ENCODE measurements around the gene TFF3. TPM values are rescaled to one million over a fixed set of nuclear protein-coding genes. Genes with fewer than 3 reads are reported as not detected.

The TFF3 gene
- total and polyA plus RNA-seq, 2 of the 4 experiments (the other 2 are of a cell fraction) = not detected

DNA sequence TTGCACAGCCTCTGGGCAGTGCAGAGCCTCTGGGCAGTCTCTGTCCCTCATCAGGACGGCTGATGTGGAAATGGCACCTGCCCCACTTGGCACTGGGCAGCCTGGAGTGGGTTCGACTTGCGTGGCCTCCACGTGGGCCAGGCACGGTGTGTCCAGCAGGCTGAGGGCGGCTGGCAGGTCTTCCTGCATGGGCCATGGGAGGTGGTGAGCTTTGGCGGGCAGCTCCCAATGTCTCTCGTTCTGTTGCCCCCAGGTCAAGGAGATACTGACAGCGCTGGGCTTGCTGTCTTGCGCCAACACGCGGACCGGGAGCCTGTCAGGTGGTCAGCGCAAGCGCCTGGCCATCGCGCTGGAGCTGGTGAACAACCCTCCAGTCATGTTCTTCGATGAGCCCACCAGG lies 33.2 kb downstream of the TFF3 start:
- dilution Hi-C loops (cut with HindIII; ENCODE audit: low sequenced_read_pairs, unreplicated experiment) = no loop called here
- Histone ChIP-seq H3K4me2 (ENCODE audit: low read depth, low read length) (no peak overlapping the region), H3K4me3 (ENCODE audit: insufficient read depth, low read depth, low read length) (no peak overlapping the region), H3K27me3 (ENCODE audit: control insufficient read depth, insufficient read depth, low read length) (no peaks in the 10 kb centered on the region), H3K79me1 (ENCODE audit: low read depth in 1 of 2, low read length in 2 of 2) (no peaks in the 10 kb centered on the region), H3K9ac (ENCODE audit: low read depth, low read length) (no peak overlapping the region), H3K9me3 (ENCODE audit: control insufficient read depth, insufficient read depth, low read length) (no peaks in the 10 kb centered on the region), H2BK5ac (ENCODE audit: low read depth, low read length, poor library complexity, severe bottlenecking) (no peak overlapping the region), H4K91ac (ENCODE audit: insufficient read depth, low read depth, low read length) (no peak overlapping the region), H4K5ac (ENCODE audit: low read depth, low read length) (no peak overlapping the region), H3K4ac (ENCODE audit: low read depth, low read length) (no peak overlapping the region), H4K20me1 (ENCODE audit: insufficient read depth, low read length) (no peaks in the 10 kb centered on the region), H3K56ac (ENCODE audit: extremely low read depth, insufficient read depth, low read length) (no peak overlapping the region), H2BK20ac (ENCODE audit: low read depth, low read length) (no peak overlapping the region), H3K23ac (ENCODE audit: low read depth, low read length) (no peak overlapping the region), H3K27ac (ENCODE audit: insufficient read depth, low read length) (no peak overlapping the region), H2AFZ (replicated peaks; ENCODE audit: low read length, poor library complexity) (no peak overlapping the region), H3K18ac (ENCODE audit: low read depth, low read length) (no peak overlapping the region), H3K4me1 (ENCODE audit: control insufficient read depth, insufficient read depth, low read length) (peaks cover 6% of the 10 kb centered on the region; the same call in 1 of the 2 replicates), H4K8ac (ENCODE audit: low read depth in 2 of 2, low read length in 2 of 2) (no peak overlapping the region), H2BK15ac (ENCODE audit: low read depth, low read length) (no peak overlapping the region), H3K9me1 (ENCODE audit: insufficient read depth, low read length) (peaks cover under 1% of the 10 kb centered on the region; the same call in 1 of the 2 replicates), H2AK5ac (ENCODE audit: low read depth, low read length) (no peak overlapping the region), H2BK120ac (ENCODE audit: low read depth, low read length) (no peak overlapping the region), H3K36me3 (ENCODE audit: control insufficient read depth, insufficient read depth, low read length) (peaks cover 13% of the 10 kb centered on the region; the same call in 1 of the 2 replicates), H3K14ac (replicated peaks; ENCODE audit: low read depth, low read length) (no peak overlapping the region), H2AK9ac (replicated peaks; ENCODE audit: low read depth, low read length, poor library complexity) (no peak overlapping the region)
- ATAC-seq (ENCODE audit: low read depth) (no peak), DNase-seq (no peak)
- POLR2A ChIA-PET (ENCODE audit: unreplicated experiment) = no interaction called here
- WGBS, 2 experiments (ENCODE audit: extremely low coverage in 2 of 2, insufficient read length in 1 of 2) = 93% methylated on average over 8 of the region's 18 CpGs; no CpG with 5 or more reads in 1 of the 2 experiments
- CTCF ChIA-PET = no interaction called here
- intact Hi-C loops (cut with micrococcal nuclease) = no loop called here
- in situ Hi-C loops (cut with MboI; ENCODE audit: low sequenced_read_pairs) = no loop called here
- no TSS peak for BruUV-seq (replicated peaks)
- TF ChIP-seq, protein P1, sequence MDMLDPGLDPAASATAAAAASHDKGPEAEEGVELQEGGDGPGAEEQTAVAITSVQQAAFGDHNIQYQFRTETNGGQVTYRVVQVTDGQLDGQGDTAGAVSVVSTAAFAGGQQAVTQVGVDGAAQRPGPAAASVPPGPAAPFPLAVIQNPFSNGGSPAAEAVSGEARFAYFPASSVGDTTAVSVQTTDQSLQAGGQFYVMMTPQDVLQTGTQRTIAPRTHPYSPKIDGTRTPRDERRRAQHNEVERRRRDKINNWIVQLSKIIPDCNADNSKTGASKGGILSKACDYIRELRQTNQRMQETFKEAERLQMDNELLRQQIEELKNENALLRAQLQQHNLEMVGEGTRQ (IDR thresholded peaks at IDR 0.05; ENCODE audit: low read depth, low read length) = no peak
- TF ChIP-seq RCOR1 (IDR thresholded peaks at IDR 0.05; ENCODE audit: insufficient replicate concordance, low read length) (no peak), MAFK (IDR thresholded peaks at IDR 0.05; ENCODE audit: low read depth, low read length) (no peak), POLR2A (IDR thresholded peaks at IDR 0.05; ENCODE audit: low read depth, low read length) (no peak), RAD21 (IDR thresholded peaks at IDR 0.05; ENCODE audit: low read length) (no peak)
